OCI-LY7 (cell line): ENCODE measurements around the gene GALK1. TPM values are rescaled to one million over a fixed set of nuclear protein-coding genes. Genes with fewer than 3 reads are reported as not detected.
A peak's percentile ranks its signal among the peaks of the same experiment; 100 is the strongest.

Source experiments
- BruUV-seq: library from RNA; stranded (reverse); fragments of 400-500 nt; replicated peaks from 2 replicates; lab custom pipeline; 2021; lab: Mats Ljungman, UMichigan
- CTCF ChIA-PET: fragments of 300-600 bp; sonication (Branson Sonifier 250); formaldehyde crosslinking; loops from one replicate; lab custom pipeline; 2022; ENCODE audit warnings: antibody characterized with exemption; ENCODE audit not compliant: unreplicated experiment; lab: Charles Lee
- POLR2A ChIA-PET: fragments of 300-600 bp; sonication (Branson Sonifier 250); formaldehyde crosslinking; loops from one replicate; lab custom pipeline; 2022; ENCODE audit warnings: antibody characterized with exemption; lab: Charles Lee
- DNase-seq: peaks from one replicate; pipeline ENCODE4 v3.0.0-alpha.2; 2015; ENCODE audit warnings: low spot score
- H2AFZ ChIP-seq: fragments of 200-600 bp; sonication (generic), shearing (Covaris generic); 2 replicates; pipeline ENCODE4 v1.6.1; 2014; ENCODE audit warnings: mild to moderate bottlenecking, antibody characterized with exemption, low read length, moderate library complexity
- H3K27ac ChIP-seq: fragments of 200-600 bp; sonication (generic); 2 replicates; pipeline ENCODE4 v1.5.1; 2014; ENCODE audit warnings: mixed run types, low read depth, mild to moderate bottlenecking, moderate library complexity, low read length, inconsistent platforms; ENCODE audit not compliant: poor library complexity, severe bottlenecking
- H3K36me3 ChIP-seq: fragments of 200-600 bp; sonication (generic); 2 replicates; pipeline ENCODE4 v1.6.1; 2014; ENCODE audit warnings: mild to moderate bottlenecking, antibody characterized with exemption, low read length, moderate library complexity, mixed read lengths; ENCODE audit not compliant: insufficient read depth
- H3K4me1 ChIP-seq: fragments of 200-600 bp; sonication (generic); 2 replicates; pipeline ENCODE4 v1.5.1; 2014; ENCODE audit warnings: mild to moderate bottlenecking, low read length; ENCODE audit not compliant: insufficient read depth, poor library complexity, severe bottlenecking
- H3K4me2 ChIP-seq: fragments of 200-600 bp; sonication (generic); 2 replicates; pipeline ENCODE4 v1.6.1; 2014; ENCODE audit warnings: mild to moderate bottlenecking, low read length
- H3K4me3 ChIP-seq: fragments of 200-600 bp; sonication (generic); 2 replicates; pipeline ENCODE4 v1.5.1; 2014; ENCODE audit warnings: mild to moderate bottlenecking, low read depth, low read length; ENCODE audit not compliant: poor library complexity, severe bottlenecking
- H3K79me2 ChIP-seq: fragments of 200-600 bp; sonication (generic); 2 replicates; pipeline ENCODE4 v1.6.1; 2016; ENCODE audit warnings: low read depth, mild to moderate bottlenecking, low read length, moderate library complexity, mixed read lengths; ENCODE audit not compliant: insufficient read depth
- H3K9me2 ChIP-seq: fragments of 200-600 bp; sonication (generic); 2 replicates; pipeline ENCODE4 v1.6.1; 2016; ENCODE audit warnings: mild to moderate bottlenecking, low read length, mixed read lengths; ENCODE audit not compliant: insufficient read depth
- H3K9me3 ChIP-seq: fragments of 200-600 bp; sonication (generic); 2 replicates; pipeline ENCODE4 v1.6.1; 2014; ENCODE audit warnings: mild to moderate bottlenecking, mixed run types, low read length, mixed read lengths
- H4K20me1 ChIP-seq: fragments of 200-600 bp; sonication (generic); 2 replicates; pipeline ENCODE4 v1.6.1; 2014; ENCODE audit warnings: mild to moderate bottlenecking, antibody characterized with exemption, low read length, moderate library complexity, mixed read lengths; ENCODE audit not compliant: insufficient read depth
- CTCF ChIP-seq: fragments of 200-600 bp; sonication (generic); conservative IDR thresholded peaks from 2 replicates; pipeline ENCODE4 v1.5.1; 2014; ENCODE audit warnings: mild to moderate bottlenecking, antibody characterized with exemption, low read length, moderate library complexity, mixed read lengths
- EZH2phosphoT487 ChIP-seq: fragments of 200-600 bp; sonication (generic); IDR thresholded peaks from 2 replicates; pipeline ENCODE4 v1.6.1; 2018; ENCODE audit warnings: low read depth, borderline replicate concordance, mild to moderate bottlenecking, mixed run types, antibody characterized with exemption, low read length, moderate library complexity, mixed read lengths
- intact Hi-C: fragments of 100-400 bp; cut with micrococcal nuclease; formaldehyde crosslinking; loops from one replicate; pipeline ENCODE4 v1.10.0; 2022; ENCODE audit not compliant: unreplicated experiment
- total RNA-seq, 2 experiments: library from RNA; depleted of rRNA in 1 of 2; stranded (reverse); fragments of >200 nt in 1 of 2; shearing (Covaris generic) in 1 of 2; gene quantifications; 2 replicates each; pipeline ENCODE4 v1.2.3, GENCODE V29; 2014 to 2022

Gene GALK1
- total RNA-seq, 2 experiments from 2014 or later: 74.8 to 99.4 TPM

- DNase-seq: no peak
- H3K27ac ChIP-seq: no peak overlapping the region
- TF ChIP-seq EZH2phosphoT487: no peak
- TF ChIP-seq CTCF: no peak
- BruUV-seq: no TSS peak
- intact Hi-C loops: no loop called here
- no peaks in the 10 kb centered on the region for H3K79me2 ChIP-seq
- no peak overlapping the region for H3K4me2 ChIP-seq
- no peaks in the 10 kb centered on the region for H3K9me2 ChIP-seq
- CTCF ChIA-PET: interaction anchor here (0.7 kb wide), 1 partner anchor 87 kb away, joined by 4 read pairs; no protein-coding TSS in a partner anchor
- H3K36me3 ChIP-seq: no peaks in the 10 kb centered on the region
- H3K9me3 ChIP-seq: no peaks in the 10 kb centered on the region
- H2AFZ ChIP-seq: no peak overlapping the region
- no peaks in the 10 kb centered on the region for H4K20me1 ChIP-seq
- POLR2A ChIA-PET: no interaction called here
- H3K4me1 ChIP-seq: peaks cover 24% of the 10 kb centered on the region
- no peak overlapping the region for H3K4me3 ChIP-seq
Observed at GRCh38 chr17:75755205-75755901, 9.6 kb downstream of the GALK1 start.

DNA sequence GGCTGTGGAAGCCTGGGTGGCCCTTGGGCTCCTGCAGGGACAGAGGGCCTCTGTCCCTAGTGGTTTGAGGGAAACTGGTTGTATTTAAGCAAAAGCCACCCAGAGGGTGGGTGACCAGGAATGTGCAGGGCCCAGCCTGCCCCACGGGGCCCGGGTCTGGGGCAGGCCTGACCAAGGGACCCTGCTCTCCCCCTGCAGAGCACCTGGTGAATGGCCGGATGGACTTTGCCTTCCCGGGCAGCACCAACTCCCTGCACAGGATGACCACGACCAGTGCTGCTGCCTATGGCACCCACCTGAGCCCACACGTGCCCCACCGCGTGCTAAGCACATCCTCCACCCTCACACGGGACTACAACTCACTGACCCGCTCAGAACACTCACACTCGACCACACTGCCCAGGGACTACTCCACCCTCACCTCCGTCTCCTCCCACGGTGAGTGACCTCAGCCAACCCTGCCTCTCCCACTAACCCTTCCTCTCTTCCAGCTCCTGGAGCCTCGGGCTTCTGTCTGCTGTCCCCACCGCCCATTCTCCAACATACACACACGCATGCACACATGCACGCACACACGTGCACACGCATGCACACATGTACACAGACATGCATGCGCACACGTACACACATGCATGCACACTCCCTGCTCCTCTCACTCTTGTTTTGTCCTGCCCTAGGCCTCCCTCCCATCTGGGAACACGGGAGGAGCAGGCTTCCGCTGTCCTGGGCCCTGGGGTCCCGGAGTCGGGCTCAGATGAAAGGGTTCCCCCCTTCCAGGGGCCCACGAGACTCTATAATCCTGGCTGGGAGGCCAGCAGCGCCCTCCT, 10.4 kb downstream of the GALK1 start:
- BruUV-seq: no TSS peak
- no peaks in the 10 kb centered on the region for H4K20me1 ChIP-seq
- H3K36me3 ChIP-seq: no peaks in the 10 kb centered on the region
- DNase-seq: no peak
- TF ChIP-seq CTCF: no peak
- no peak for TF ChIP-seq EZH2phosphoT487
- H3K27ac ChIP-seq: no peak overlapping the region
- H3K79me2 ChIP-seq: no peaks in the 10 kb centered on the region
- H3K9me2 ChIP-seq: no peaks in the 10 kb centered on the region
- ChIA-PET CTCF (interaction anchor here (1.1 to 2.5 kb wide), 3 partner anchors 10 to 298 kb away, joined by 6 to 15 read pairs (median 6); partner anchors contain the start of genes GALK1 and TMEM94), POLR2A (interaction anchor here (1.1 to 1.4 kb wide), 2 partner anchors 8 to 17 kb away, joined by 4 to 5 read pairs; no protein-coding TSS in a partner anchor)
- peak overlapping the region; percentile 84; the same call in 1 of the 2 replicates for H2AFZ ChIP-seq
- intact Hi-C loops: loop anchor here (5.0 kb wide), 2 partner anchors 93 to 327 kb away; no protein-coding TSS in a partner anchor
- H3K9me3 ChIP-seq: no peaks in the 10 kb centered on the region
- H3K4me2 ChIP-seq: peak overlapping the region; percentile 77
- peak overlapping the region; percentile 67 for H3K4me3 ChIP-seq
- peaks cover 30% of the 10 kb centered on the region for H3K4me1 ChIP-seq
